ENCODE data around the gene ARID1A. TPM values are rescaled to one million over a fixed set of nuclear protein-coding genes. Genes with fewer than 3 reads are reported as not detected.

The ARID1A gene
- total and polyA plus RNA-seq, 2 of the 8 experiments (the other 6 are each of a cell fraction or from before 2014, with no cell fraction given): 52.1 to 103 TPM

- Histone ChIP-seq H4K5ac (ENCODE audit: insufficient read length, low read depth, low read length) (peak overlapping the region; percentile 46), H2BK15ac (ENCODE audit: low read length) (no peak overlapping the region), H3K9me3 (ENCODE audit: insufficient read depth in 2 of 2, low read depth in 1 of 2, low read length in 1 of 2) (no peaks in the 10 kb centered on the region), H3K4me1 (replicated peaks in 1 of 4; ENCODE audit: control insufficient read depth in 3 of 4, insufficient read depth in 4 of 4, low read length in 3 of 4) (peaks cover 15 to 28% (median 23%) of the 10 kb centered on the region in 4 experiments; a peak in 6 of 7 replicates), H3K4me3 (ENCODE audit: extremely low read depth in 1 of 4, insufficient read depth in 2 of 4, low read depth in 3 of 4, low read length in 4 of 4) (peak overlapping the region; percentile 88 to 95 (median 92)), H2AK5ac (ENCODE audit: low read depth, low read length) (no peak overlapping the region), H3K27me3 (replicated peaks in 1 of 4; ENCODE audit: control insufficient read depth in 3 of 4, extremely low read depth in 1 of 4, insufficient read depth in 3 of 4, low read length in 3 of 4) (no peaks in the 10 kb centered on the region), H3K4me2 (ENCODE audit: insufficient read depth in 1 of 2, low read depth in 2 of 2, low read length in 2 of 2) (peak overlapping the region; percentile 87 to 94), H3K23me2 (ENCODE audit: low read depth, low read length) (peaks cover 16% of the 10 kb centered on the region), H3K56ac (replicated peaks; ENCODE audit: insufficient read length, low read depth, low read length) (no peak overlapping the region), H3K27ac (ENCODE audit: low read depth, low read length) (peak overlapping the region; percentile 91), H2BK12ac (ENCODE audit: low read depth, low read length) (no peak overlapping the region), H3K36me3 (ENCODE audit: control insufficient read depth in 2 of 4, insufficient read depth in 4 of 4, low read length in 3 of 4) (peaks cover 0 to 8% (median 0%) of the 10 kb centered on the region in 4 experiments; a peak in 2 of 8 replicates), H3K79me2 (ENCODE audit: control insufficient read depth in 1 of 2, insufficient read depth in 2 of 2, low read length in 2 of 2) (peaks cover 48 to 55% of the 10 kb centered on the region in 2 experiments), H3K4ac (replicated peaks; ENCODE audit: insufficient read length, low read depth, low read length) (no peak overlapping the region), H2BK20ac (ENCODE audit: low read length) (no peak overlapping the region), H4K8ac (ENCODE audit: extremely low read depth, insufficient read depth, low read length) (peak overlapping the region; percentile 95), H3K79me1 (ENCODE audit: low read depth, low read length) (peaks cover 2% of the 10 kb centered on the region; the same call in 1 of the 2 replicates), H2AFZ (ENCODE audit: low read length) (no peak overlapping the region), H4K91ac (replicated peaks; ENCODE audit: insufficient read length, low read length) (peak overlapping the region; percentile 31), H3K23ac (ENCODE audit: insufficient read length) (no peak overlapping the region), H4K20me1 (replicated peaks in 1 of 2; ENCODE audit: control insufficient read depth in 1 of 2, insufficient read depth in 2 of 2, low read length in 2 of 2) (peaks cover 24 to 27% of the 10 kb centered on the region in 2 experiments), H3K9ac (replicated peaks in 1 of 4; ENCODE audit: extremely low read depth in 1 of 4, low read depth in 3 of 4, low read length in 3 of 4) (peak overlapping the region; percentile 85 to 98 (median 88)), H3K18ac (ENCODE audit: extremely low read depth, low read length) (0 out of 2 replicates have a peak overlapping the region, but pooled peaks have one; percentile 62), H3K14ac (ENCODE audit: insufficient read length) (no peak overlapping the region), H2BK120ac (replicated peaks; ENCODE audit: low read depth, low read length) (no peak overlapping the region), H2BK5ac (ENCODE audit: low read depth, low read length) (peak overlapping the region; percentile 61; the same call in 1 of the 2 replicates)
- FAIRE-seq: no peak
- ChIA-PET POLR2A (ENCODE audit: partially characterized antibody) (interaction anchor here (0.7 to 14.4 kb wide), 14 partner anchors 10 to 279 kb away, joined by 3 to 256 read pairs (median 5); partner anchors contain the start of gene PIGV), CTCF (ENCODE audit: partially characterized antibody) (interaction anchor here (0.6 to 2.5 kb wide), 2 partner anchors 33 to 1198 kb away, joined by 3 to 11 read pairs; no protein-coding TSS in a partner anchor)
- WGBS, 2 experiments (ENCODE audit: extremely low coverage in 1 of 2, insufficient coverage in 1 of 2, insufficient read length in 1 of 2, insufficient replicate concordance in 2 of 2, low coverage in 1 of 2, low lambda C conversion rate in 2 of 2, missing lambda C conversion rate in 1 of 2): 0% methylated on average over 41 of the region's 98 CpGs; no CpG with 5 or more reads in 1 of the 2 experiments
- TF ChIP-seq POLR2A (IDR thresholded peaks at IDR 0.05; ENCODE audit: control extremely low read depth in 1 of 2, low read depth in 2 of 2, low read length in 2 of 2) (peak; percentile 41 to 67), PHF8 (conservative IDR thresholded peaks at IDR 0.05; ENCODE audit: low read depth, low read length) (0 out of 2 replicates have a peak, but pooled peaks have one; percentile 7), SIN3A (conservative IDR thresholded peaks at IDR 0.05 in 1 of 2, IDR thresholded peaks at IDR 0.05 in 1 of 2; ENCODE audit: low read depth in 1 of 2, low read length in 2 of 2) (no peak), POLR2AphosphoS5 (IDR thresholded peaks at IDR 0.05; ENCODE audit: low read depth, low read length) (peak; percentile 47; the same call in 1 of the 2 replicates), TAF1 (IDR thresholded peaks at IDR 0.05; ENCODE audit: low read depth, low read length) (peak; percentile 53), ZNF274 (IDR thresholded peaks at IDR 0.05; ENCODE audit: borderline replicate concordance, extremely low read depth, low read length) (no peak), YY1 (IDR thresholded peaks at IDR 0.05; ENCODE audit: low read depth, low read length) (peak; percentile 74; the same call in 1 of the 2 replicates), TAF7 (optimal IDR thresholded peaks at IDR 0.05; ENCODE audit: borderline replicate concordance, low read depth, low read length) (peak; percentile 49)
- no peak for DNase-seq (ENCODE audit: low read depth in 1 of 2, low spot score in 2 of 2)
Measured at GRCh38 chr1:26696654-26697430, 1.0 kb downstream of the ARID1A start.

Data from H1 (cell line).